ENCODE results near the gene GIPC1. TPM values are rescaled to one million over a fixed set of nuclear protein-coding genes. Genes with fewer than 3 reads are reported as not detected.

Gene GIPC1
- total and polyA plus RNA-seq, 2 of the 4 experiments (the other 2 are of a cell fraction): 74.2 to 133 TPM

GRCh38 chr19:14472202-14472938 is 23.6 kb downstream of the GIPC1 start:
- H2AFZ ChIP-seq (replicated peaks; ENCODE audit: low read length, poor library complexity): peak overlapping the region; percentile 76
- no peak overlapping the region for H2BK15ac ChIP-seq (ENCODE audit: low read depth, low read length)
- no peak overlapping the region for H4K5ac ChIP-seq (ENCODE audit: low read depth, low read length)
- no peak overlapping the region for H3K27ac ChIP-seq (ENCODE audit: insufficient read depth, low read length)
- ChIA-PET CTCF (no interaction called here), POLR2A (ENCODE audit: unreplicated experiment) (no interaction called here)
- H2AK5ac ChIP-seq (ENCODE audit: low read depth, low read length): no peak overlapping the region
- dilution Hi-C loops (cut with HindIII; ENCODE audit: low sequenced_read_pairs, unreplicated experiment) (no loop called here), in situ Hi-C loops (cut with MboI; ENCODE audit: low sequenced_read_pairs) (loop anchor here (10.0 kb wide), 1 partner anchor 588 kb away; no protein-coding TSS in a partner anchor), intact Hi-C loops (cut with micrococcal nuclease) (no loop called here)
- no peak overlapping the region for H3K56ac ChIP-seq (ENCODE audit: extremely low read depth, insufficient read depth, low read length)
- no peak overlapping the region for H4K91ac ChIP-seq (ENCODE audit: insufficient read depth, low read depth, low read length)
- H3K9me3 ChIP-seq (ENCODE audit: control insufficient read depth, insufficient read depth, low read length): no peaks in the 10 kb centered on the region
- H2BK5ac ChIP-seq (ENCODE audit: low read depth, low read length, poor library complexity, severe bottlenecking): no peak overlapping the region
- H3K4me3 ChIP-seq (ENCODE audit: insufficient read depth, low read depth, low read length): no peak overlapping the region
- H3K18ac ChIP-seq (ENCODE audit: low read depth, low read length): no peak overlapping the region
- H3K9ac ChIP-seq (ENCODE audit: low read depth, low read length): no peak overlapping the region
- H3K4me2 ChIP-seq (ENCODE audit: low read depth, low read length): no peak overlapping the region
- H3K79me1 ChIP-seq (ENCODE audit: low read depth in 1 of 2, low read length in 2 of 2): peaks cover 0 to 19% of the 10 kb centered on the region in 2 experiments; a peak in 2 of 4 replicates
- no peak overlapping the region for H2BK120ac ChIP-seq (ENCODE audit: low read depth, low read length)
- H3K23ac ChIP-seq (ENCODE audit: low read depth, low read length): no peak overlapping the region
- H2AK9ac ChIP-seq (replicated peaks; ENCODE audit: low read depth, low read length, poor library complexity): peak overlapping the region; percentile 55
- H3K4me1 ChIP-seq (ENCODE audit: control insufficient read depth, insufficient read depth, low read length): peaks cover 25% of the 10 kb centered on the region
- peaks cover 24% of the 10 kb centered on the region for H3K36me3 ChIP-seq (ENCODE audit: control insufficient read depth, insufficient read depth, low read length)
- no TSS peak for BruUV-seq (replicated peaks)
- H3K27me3 ChIP-seq (ENCODE audit: control insufficient read depth, insufficient read depth, low read length): no peaks in the 10 kb centered on the region
- H2BK20ac ChIP-seq (ENCODE audit: low read depth, low read length): no peak overlapping the region
- WGBS, 2 experiments (ENCODE audit: extremely low coverage in 2 of 2, insufficient read length in 1 of 2): 42% methylated on average over 38 of the region's 66 CpGs; no CpG with 5 or more reads in 1 of the 2 experiments
- no peak overlapping the region for H4K8ac ChIP-seq (ENCODE audit: low read depth in 2 of 2, low read length in 2 of 2)
- TF ChIP-seq CEBPB (IDR thresholded peaks at IDR 0.05; ENCODE audit: low read depth, low read length): no peak
- peak; percentile 51 for TF ChIP-seq RAD21 (IDR thresholded peaks at IDR 0.05; ENCODE audit: low read length)
- TF ChIP-seq FOS (IDR thresholded peaks at IDR 0.05; ENCODE audit: low read depth, low read length): no peak
- no peak for TF ChIP-seq MXI1 (IDR thresholded peaks at IDR 0.05; ENCODE audit: borderline replicate concordance, low read depth, low read length)
- TF ChIP-seq MAFK (IDR thresholded peaks at IDR 0.05; ENCODE audit: low read depth, low read length): no peak
- no peak for TF ChIP-seq CHD1 (IDR thresholded peaks at IDR 0.05; ENCODE audit: low read depth, low read length)
- TF ChIP-seq, protein P1, sequence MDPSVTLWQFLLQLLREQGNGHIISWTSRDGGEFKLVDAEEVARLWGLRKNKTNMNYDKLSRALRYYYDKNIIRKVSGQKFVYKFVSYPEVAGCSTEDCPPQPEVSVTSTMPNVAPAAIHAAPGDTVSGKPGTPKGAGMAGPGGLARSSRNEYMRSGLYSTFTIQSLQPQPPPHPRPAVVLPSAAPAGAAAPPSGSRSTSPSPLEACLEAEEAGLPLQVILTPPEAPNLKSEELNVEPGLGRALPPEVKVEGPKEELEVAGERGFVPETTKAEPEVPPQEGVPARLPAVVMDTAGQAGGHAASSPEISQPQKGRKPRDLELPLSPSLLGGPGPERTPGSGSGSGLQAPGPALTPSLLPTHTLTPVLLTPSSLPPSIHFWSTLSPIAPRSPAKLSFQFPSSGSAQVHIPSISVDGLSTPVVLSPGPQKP (IDR thresholded peaks at IDR 0.05; ENCODE audit: borderline replicate concordance, low read depth, low read length): no peak
- TF ChIP-seq MAZ (IDR thresholded peaks at IDR 0.05; ENCODE audit: borderline replicate concordance, low read depth, low read length): no peak
- TF ChIP-seq NFE2L2 (IDR thresholded peaks at IDR 0.05; ENCODE audit: low read depth, low read length): no peak
- peak; percentile 43 for TF ChIP-seq SMC3 (IDR thresholded peaks at IDR 0.05; ENCODE audit: low read depth, low read length)
- TF ChIP-seq RCOR1 (IDR thresholded peaks at IDR 0.05; ENCODE audit: insufficient replicate concordance, low read length): no peak
- TF ChIP-seq RFX5 (IDR thresholded peaks at IDR 0.05; ENCODE audit: low read depth, low read length): no peak
- no peak for TF ChIP-seq USF2 (IDR thresholded peaks at IDR 0.05; ENCODE audit: low read depth, low read length)
- TF ChIP-seq BHLHE40 (IDR thresholded peaks at IDR 0.05; ENCODE audit: low read depth, low read length): no peak
- TF ChIP-seq, protein P2, sequence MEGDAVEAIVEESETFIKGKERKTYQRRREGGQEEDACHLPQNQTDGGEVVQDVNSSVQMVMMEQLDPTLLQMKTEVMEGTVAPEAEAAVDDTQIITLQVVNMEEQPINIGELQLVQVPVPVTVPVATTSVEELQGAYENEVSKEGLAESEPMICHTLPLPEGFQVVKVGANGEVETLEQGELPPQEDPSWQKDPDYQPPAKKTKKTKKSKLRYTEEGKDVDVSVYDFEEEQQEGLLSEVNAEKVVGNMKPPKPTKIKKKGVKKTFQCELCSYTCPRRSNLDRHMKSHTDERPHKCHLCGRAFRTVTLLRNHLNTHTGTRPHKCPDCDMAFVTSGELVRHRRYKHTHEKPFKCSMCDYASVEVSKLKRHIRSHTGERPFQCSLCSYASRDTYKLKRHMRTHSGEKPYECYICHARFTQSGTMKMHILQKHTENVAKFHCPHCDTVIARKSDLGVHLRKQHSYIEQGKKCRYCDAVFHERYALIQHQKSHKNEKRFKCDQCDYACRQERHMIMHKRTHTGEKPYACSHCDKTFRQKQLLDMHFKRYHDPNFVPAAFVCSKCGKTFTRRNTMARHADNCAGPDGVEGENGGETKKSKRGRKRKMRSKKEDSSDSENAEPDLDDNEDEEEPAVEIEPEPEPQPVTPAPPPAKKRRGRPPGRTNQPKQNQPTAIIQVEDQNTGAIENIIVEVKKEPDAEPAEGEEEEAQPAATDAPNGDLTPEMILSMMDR (conservative IDR thresholded peaks at IDR 0.05; ENCODE audit: low read depth, low read length): peak; percentile 74
- H4K20me1 ChIP-seq (ENCODE audit: insufficient read depth, low read length): peaks cover 10% of the 10 kb centered on the region
- peak; percentile 55 for ATAC-seq (ENCODE audit: low read depth)
- peak; percentile 18 for DNase-seq
- no peak overlapping the region for H3K4ac ChIP-seq (ENCODE audit: low read depth, low read length)
- no peak overlapping the region for H3K14ac ChIP-seq (replicated peaks; ENCODE audit: low read depth, low read length)
- H3K9me1 ChIP-seq (ENCODE audit: insufficient read depth, low read length): 0 out of 2 replicates have a peak, but pooled peaks cover 5% of the 10 kb centered on the region
